OCI-LY7 (cell line): ENCODE measurements around the gene VAMP7.

Experiments
- CTCF ChIP-seq: fragments of 200-600 bp; sonication (generic); conservative IDR thresholded peaks from 2 replicates; pipeline ENCODE4 v1.5.1; 2014; ENCODE audit warnings: mild to moderate bottlenecking, antibody characterized with exemption, low read length, moderate library complexity, mixed read lengths
- EZH2phosphoT487 ChIP-seq: fragments of 200-600 bp; sonication (generic); IDR thresholded peaks from 2 replicates; pipeline ENCODE4 v1.6.1; 2018; ENCODE audit warnings: low read depth, borderline replicate concordance, mild to moderate bottlenecking, mixed run types, antibody characterized with exemption, low read length, moderate library complexity, mixed read lengths

DNA sequence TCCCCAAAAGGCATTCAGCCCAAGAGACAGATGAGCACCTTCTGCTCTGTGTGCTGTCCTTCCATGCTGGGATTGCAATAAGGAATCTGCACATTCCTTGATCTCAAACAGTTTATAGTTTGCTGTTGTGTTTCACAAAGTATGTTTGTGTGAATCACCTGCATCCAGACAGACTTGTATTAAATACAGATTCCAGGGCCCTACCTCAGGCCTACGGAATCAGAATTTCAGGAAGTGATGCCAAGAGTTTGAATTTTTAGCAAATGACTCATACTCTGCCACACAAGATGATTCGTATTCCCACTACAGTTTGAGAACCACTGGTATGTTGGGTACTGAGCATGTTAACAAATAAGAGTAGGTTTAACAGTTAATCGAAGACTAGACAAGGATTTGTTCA, 7.0 kb downstream of the VAMP7 start:
- TF ChIP-seq CTCF (no peak), EZH2phosphoT487 (no peak)
